ENCODE results near the gene NEK7.
"Not testable (repeated sequence)": the region's sequence is repeated elsewhere in the genome, so short reads cannot be mapped to it uniquely, and the experiment has no call there.

Gene NEK7

GRCh38 chr1:198124673-198125072, 32.1 kb upstream of the NEK7 start:
- Histone ChIP-seq H3K27me3 (ENCODE audit: insufficient read depth, low read length) (no peaks in the 10 kb centered on the region), H3K4me1 (ENCODE audit: insufficient read depth, low read length, severe bottlenecking) (no peaks in the 10 kb centered on the region), H4K20me1 (ENCODE audit: insufficient read depth, low read length) (no peaks in the 10 kb centered on the region), H3K27ac (ENCODE audit: low read depth, low read length, poor library complexity, severe bottlenecking) (no peak overlapping the region), H3K9me3 (ENCODE audit: low read length) (no peaks in the 10 kb centered on the region), H3K79me2 (ENCODE audit: insufficient read depth, low read length) (no peaks in the 10 kb centered on the region), H3K9me2 (ENCODE audit: low read depth, low read length) (no peaks in the 10 kb centered on the region), H3K9ac (ENCODE audit: low read length) (no peak overlapping the region), H2AFZ (ENCODE audit: low read length) (no peak overlapping the region), H3K4me3 (ENCODE audit: low read depth, low read length, poor library complexity, severe bottlenecking) (no peak overlapping the region), H3K36me3 (ENCODE audit: insufficient read depth, low read length) (no peaks in the 10 kb centered on the region), H3F3A (ENCODE audit: insufficient read depth, low read length) (no peaks in the 10 kb centered on the region; the same call in 1 of the 2 replicates), H3K4me2 (ENCODE audit: low read length) (no peak overlapping the region)
- TF ChIP-seq, protein P1, sequence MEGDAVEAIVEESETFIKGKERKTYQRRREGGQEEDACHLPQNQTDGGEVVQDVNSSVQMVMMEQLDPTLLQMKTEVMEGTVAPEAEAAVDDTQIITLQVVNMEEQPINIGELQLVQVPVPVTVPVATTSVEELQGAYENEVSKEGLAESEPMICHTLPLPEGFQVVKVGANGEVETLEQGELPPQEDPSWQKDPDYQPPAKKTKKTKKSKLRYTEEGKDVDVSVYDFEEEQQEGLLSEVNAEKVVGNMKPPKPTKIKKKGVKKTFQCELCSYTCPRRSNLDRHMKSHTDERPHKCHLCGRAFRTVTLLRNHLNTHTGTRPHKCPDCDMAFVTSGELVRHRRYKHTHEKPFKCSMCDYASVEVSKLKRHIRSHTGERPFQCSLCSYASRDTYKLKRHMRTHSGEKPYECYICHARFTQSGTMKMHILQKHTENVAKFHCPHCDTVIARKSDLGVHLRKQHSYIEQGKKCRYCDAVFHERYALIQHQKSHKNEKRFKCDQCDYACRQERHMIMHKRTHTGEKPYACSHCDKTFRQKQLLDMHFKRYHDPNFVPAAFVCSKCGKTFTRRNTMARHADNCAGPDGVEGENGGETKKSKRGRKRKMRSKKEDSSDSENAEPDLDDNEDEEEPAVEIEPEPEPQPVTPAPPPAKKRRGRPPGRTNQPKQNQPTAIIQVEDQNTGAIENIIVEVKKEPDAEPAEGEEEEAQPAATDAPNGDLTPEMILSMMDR (IDR thresholded peaks at IDR 0.05; ENCODE audit: low read length): no peak
- TF ChIP-seq EZH2 (IDR thresholded peaks at IDR 0.05; ENCODE audit: borderline replicate concordance, low read length): no peak

- Histone ChIP-seq H3K9ac (ENCODE audit: low read length) (no peak overlapping the region), H3K27me3 (ENCODE audit: insufficient read depth, low read length) (no peaks in the 10 kb centered on the region), H3K79me2 (ENCODE audit: insufficient read depth, low read length) (no peaks in the 10 kb centered on the region), H3K9me3 (ENCODE audit: low read length) (no peaks in the 10 kb centered on the region), H2AFZ (ENCODE audit: low read length) (no peak overlapping the region), H3K9me2 (ENCODE audit: low read depth, low read length) (no peaks in the 10 kb centered on the region), H3K27ac (ENCODE audit: low read depth, low read length, poor library complexity, severe bottlenecking) (no peak overlapping the region), H3F3A (ENCODE audit: insufficient read depth, low read length) (no peaks in the 10 kb centered on the region; the same call in 1 of the 2 replicates), H4K20me1 (ENCODE audit: insufficient read depth, low read length) (no peaks in the 10 kb centered on the region), H3K4me3 (ENCODE audit: low read depth, low read length, poor library complexity, severe bottlenecking) (no peak overlapping the region), H3K36me3 (ENCODE audit: insufficient read depth, low read length) (no peaks in the 10 kb centered on the region), H3K4me2 (ENCODE audit: low read length) (no peak overlapping the region), H3K4me1 (ENCODE audit: insufficient read depth, low read length, severe bottlenecking) (no peaks in the 10 kb centered on the region)
- TF ChIP-seq, protein P1 (IDR thresholded peaks at IDR 0.05; ENCODE audit: low read length): no peak
- no peak for TF ChIP-seq EZH2 (IDR thresholded peaks at IDR 0.05; ENCODE audit: borderline replicate concordance, low read length)
Measured at GRCh38 chr1:198125995-198126735, 30.6 kb upstream of the NEK7 start.

- Histone ChIP-seq H3K9me2 (ENCODE audit: low read depth, low read length) (no peaks in the 10 kb centered on the region), H3K4me3 (ENCODE audit: low read depth, low read length, poor library complexity, severe bottlenecking) (no peak overlapping the region), H3K9ac (ENCODE audit: low read length) (no peak overlapping the region), H3K79me2 (ENCODE audit: insufficient read depth, low read length) (no peaks in the 10 kb centered on the region), H3F3A (ENCODE audit: insufficient read depth, low read length) (no peaks in the 10 kb centered on the region; the same call in 1 of the 2 replicates), H3K4me1 (ENCODE audit: insufficient read depth, low read length, severe bottlenecking) (no peaks in the 10 kb centered on the region), H3K4me2 (ENCODE audit: low read length) (no peak overlapping the region), H4K20me1 (ENCODE audit: insufficient read depth, low read length) (no peaks in the 10 kb centered on the region), H2AFZ (ENCODE audit: low read length) (no peak overlapping the region), H3K27ac (ENCODE audit: low read depth, low read length, poor library complexity, severe bottlenecking) (no peak overlapping the region), H3K9me3 (ENCODE audit: low read length) (no peaks in the 10 kb centered on the region), H3K36me3 (ENCODE audit: insufficient read depth, low read length) (no peaks in the 10 kb centered on the region), H3K27me3 (ENCODE audit: insufficient read depth, low read length) (no peaks in the 10 kb centered on the region)
- TF ChIP-seq EZH2 (IDR thresholded peaks at IDR 0.05; ENCODE audit: borderline replicate concordance, low read length): no peak
- TF ChIP-seq, protein P1 (IDR thresholded peaks at IDR 0.05; ENCODE audit: low read length): no peak
Measured at GRCh38 chr1:198128533-198128932, 28.3 kb upstream of the NEK7 start.

DNA sequence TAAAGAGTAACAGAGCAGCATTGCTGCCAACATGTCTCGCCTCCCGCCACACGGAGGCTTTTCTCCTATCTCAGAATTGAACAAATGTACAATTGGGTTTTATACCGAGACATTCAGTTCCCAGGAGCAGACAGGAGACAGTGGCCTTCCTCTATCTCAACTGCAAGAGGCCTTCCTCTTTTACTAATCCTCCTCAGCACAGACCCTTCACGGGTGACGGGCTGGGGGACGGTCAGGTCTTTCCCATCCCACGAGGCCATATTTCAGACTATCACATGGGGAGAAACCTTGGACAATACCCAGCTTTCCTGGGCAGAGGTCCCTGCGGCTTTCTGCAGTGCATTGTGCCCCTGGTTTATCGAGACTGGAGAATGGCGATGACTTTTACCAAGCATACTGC, 26.7 kb upstream of the NEK7 start:
- not testable (repeated sequence) for H3K4me3 ChIP-seq (ENCODE audit: low read depth, low read length, poor library complexity, severe bottlenecking); H3K9me2 ChIP-seq (ENCODE audit: low read depth, low read length); H3K9me3 ChIP-seq (ENCODE audit: low read length); H4K20me1 ChIP-seq (ENCODE audit: insufficient read depth, low read length); H3K27me3 ChIP-seq (ENCODE audit: insufficient read depth, low read length); H3F3A ChIP-seq (ENCODE audit: insufficient read depth, low read length); H2AFZ ChIP-seq (ENCODE audit: low read length); H3K36me3 ChIP-seq (ENCODE audit: insufficient read depth, low read length); H3K4me1 ChIP-seq (ENCODE audit: insufficient read depth, low read length, severe bottlenecking); H3K9ac ChIP-seq (ENCODE audit: low read length); H3K79me2 ChIP-seq (ENCODE audit: insufficient read depth, low read length); H3K4me2 ChIP-seq (ENCODE audit: low read length); H3K27ac ChIP-seq (ENCODE audit: low read depth, low read length, poor library complexity, severe bottlenecking)

All from OCI-LY1 (cell line).